ENCODE results near the gene SARNP. TPM values are rescaled to one million over a fixed set of nuclear protein-coding genes. Genes with fewer than 3 reads are reported as not detected.

Gene SARNP
- total and polyA plus RNA-seq, 9 of the 15 experiments (the other 6 are each of a cell fraction or from before 2014, with no cell fraction given), result 70.1 to 400 (median 198) TPM

DNA sequence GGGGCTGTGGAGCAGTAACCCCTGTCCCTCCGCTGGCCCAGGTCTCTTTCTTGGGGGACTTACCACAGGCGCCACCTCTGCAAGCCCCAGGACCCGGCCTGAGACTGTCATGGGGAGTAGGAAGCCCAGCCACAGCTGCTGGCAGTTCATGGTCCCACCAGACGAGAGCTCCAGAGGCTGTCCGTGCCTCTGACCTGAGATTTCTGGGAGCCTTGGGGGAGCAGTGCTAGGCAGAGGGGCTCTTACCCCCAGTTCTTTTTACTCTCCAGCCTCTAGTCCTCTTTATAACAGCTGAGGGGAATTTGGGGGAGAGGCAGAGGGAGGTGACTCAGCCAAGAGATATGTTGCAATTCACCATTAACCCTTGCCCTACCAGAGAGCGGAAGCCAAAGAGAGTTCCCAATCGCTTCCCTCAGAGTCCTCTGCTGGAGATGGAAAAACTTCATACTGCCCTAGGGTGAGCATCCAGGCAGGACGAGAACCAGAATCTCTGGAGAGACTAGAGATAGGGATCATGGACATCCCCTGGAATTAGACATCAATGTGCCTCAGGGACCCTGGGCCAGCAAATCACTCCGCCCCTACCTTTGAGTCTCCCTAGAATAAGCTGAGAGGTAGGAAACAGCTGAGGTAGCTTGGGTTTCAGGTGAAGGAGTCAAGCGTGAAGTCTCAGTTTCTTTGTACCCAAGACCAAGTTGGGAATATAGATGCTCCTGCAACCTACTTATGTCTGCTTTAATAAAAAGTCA lies 25.3 kb upstream of the SARNP start, which contains the start of gene MMP19 (continued):
- TF ChIP-seq CEBPB (tag; IDR thresholded peaks at IDR 0.05) (peak; percentile 99), ZNF644 (tag; IDR thresholded peaks at IDR 0.05; ENCODE audit: low read depth) (no peak), DEAF1 (CRISPR knock-in tag; IDR thresholded peaks at IDR 0.05) (no peak), MECOM (CRISPR knock-in tag; IDR thresholded peaks at IDR 0.05) (no peak), ZBTB2 (IDR thresholded peaks at IDR 0.05) (no peak), DPF2 (IDR thresholded peaks at IDR 0.05) (peak; percentile 93), TBL1XR1 (IDR thresholded peaks at IDR 0.05; ENCODE audit: low read length in 2 of 2) (peak in 1 of 2 experiments; percentile 28; a peak in 1 of 4 replicates), PURB (CRISPR knock-in tag; IDR thresholded peaks at IDR 0.05; ENCODE audit: low read depth) (no peak), PBX2 (CRISPR knock-in tag; IDR thresholded peaks at IDR 0.05; ENCODE audit: low read depth) (no peak), PBX2 (tag; conservative IDR thresholded peaks at IDR 0.05; ENCODE audit: low read depth) (no peak), NFYB (IDR thresholded peaks at IDR 0.05; ENCODE audit: extremely low read depth, insufficient read length) (no peak), HLTF (IDR thresholded peaks at IDR 0.05) (no peak), ZNF707 (CRISPR knock-in tag; conservative IDR thresholded peaks at IDR 0.05) (no peak), THAP7 (CRISPR knock-in tag; IDR thresholded peaks at IDR 0.05) (no peak), ZNF75A (CRISPR knock-in tag; IDR thresholded peaks at IDR 0.05) (no peak), HMGXB4 (CRISPR knock-in tag; IDR thresholded peaks at IDR 0.05) (no peak), ZKSCAN3 (CRISPR knock-in tag; IDR thresholded peaks at IDR 0.05) (no peak), GATAD2A (IDR thresholded peaks at IDR 0.05) (peak; percentile 79; the same call in 1 of the 2 replicates)
- TF ChIP-seq, protein P1, sequence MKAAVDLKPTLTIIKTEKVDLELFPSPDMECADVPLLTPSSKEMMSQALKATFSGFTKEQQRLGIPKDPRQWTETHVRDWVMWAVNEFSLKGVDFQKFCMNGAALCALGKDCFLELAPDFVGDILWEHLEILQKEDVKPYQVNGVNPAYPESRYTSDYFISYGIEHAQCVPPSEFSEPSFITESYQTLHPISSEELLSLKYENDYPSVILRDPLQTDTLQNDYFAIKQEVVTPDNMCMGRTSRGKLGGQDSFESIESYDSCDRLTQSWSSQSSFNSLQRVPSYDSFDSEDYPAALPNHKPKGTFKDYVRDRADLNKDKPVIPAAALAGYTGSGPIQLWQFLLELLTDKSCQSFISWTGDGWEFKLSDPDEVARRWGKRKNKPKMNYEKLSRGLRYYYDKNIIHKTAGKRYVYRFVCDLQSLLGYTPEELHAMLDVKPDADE (conservative IDR thresholded peaks at IDR 0.05; ENCODE audit: control insufficient read depth, low read depth, low read length), result no peak

Measured in K562 (cell line).